HUES64 (cell line): Measurements from ENCODE around the gene DTD1.
"Not testable (repeated sequence)": the region's sequence is repeated elsewhere in the genome, so short reads cannot be mapped to it uniquely, and the experiment has no call there.

Source experiments
- H3K27ac ChIP-seq: 2 replicates; pipeline ENCODE4 v1.7.0; 2013; ENCODE audit warnings: low read depth, low read length, inconsistent platforms
- H3K27me3 ChIP-seq: 2 replicates; pipeline ENCODE4 v1.6.1; 2013; ENCODE audit warnings: mild to moderate bottlenecking, low read length; ENCODE audit not compliant: insufficient read depth
- H3K36me3 ChIP-seq: 2 replicates; pipeline ENCODE4 v1.6.1; 2013; ENCODE audit warnings: mild to moderate bottlenecking, low read length; ENCODE audit not compliant: insufficient read depth
- H3K4me1 ChIP-seq: 2 replicates; pipeline ENCODE4 v1.6.1; 2013; ENCODE audit warnings: mild to moderate bottlenecking, low read length, moderate library complexity; ENCODE audit not compliant: insufficient read depth
- H3K4me3 ChIP-seq: 2 replicates; pipeline ENCODE4 v1.5.1; 2013; ENCODE audit warnings: mild to moderate bottlenecking, low read length, moderate library complexity
- H3K9ac ChIP-seq: 2 replicates; pipeline ENCODE4 v1.6.1; 2013; ENCODE audit warnings: mild to moderate bottlenecking, low read depth, low read length
- H3K9me3 ChIP-seq: 2 replicates; pipeline ENCODE4 v1.6.1; 2013; ENCODE audit warnings: low read depth, low read length; ENCODE audit not compliant: insufficient read depth
- WGBS: fragments of 150-250, 120-280 bp; methylation state at CpG from one replicate; pipeline ENCODE4 v1.1.7; 2013; ENCODE audit warnings: missing lambda C conversion rate; 5-methylcytosine and 5-hydroxymethylcytosine counted together

The DTD1 gene

DNA sequence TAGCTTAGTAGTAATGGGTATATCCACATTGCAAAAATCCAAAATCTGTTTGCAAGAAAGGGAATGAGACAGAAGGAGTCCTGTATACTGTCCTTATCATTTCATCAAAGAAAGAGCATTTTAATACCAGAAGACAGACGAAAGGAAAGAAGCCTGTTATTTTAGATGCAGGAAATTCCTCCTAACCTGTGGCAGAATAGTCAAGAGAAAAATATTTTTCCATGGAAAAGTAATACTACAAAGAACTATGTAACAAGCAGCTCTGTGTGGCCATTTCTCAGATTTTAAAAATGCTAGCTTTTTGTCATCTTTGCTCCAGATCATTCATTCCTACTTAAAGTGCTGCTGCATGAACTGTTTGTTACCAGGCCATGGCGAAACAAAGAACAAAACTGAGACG is 152.9 kb downstream of the DTD1 start:
- H3K9me3 ChIP-seq: no peaks in the 10 kb centered on the region
- H3K4me3 ChIP-seq: no peak overlapping the region
- peaks cover 10% of the 10 kb centered on the region for H3K36me3 ChIP-seq
- H3K4me1 ChIP-seq: peaks cover 19% of the 10 kb centered on the region
- H3K9ac ChIP-seq: no peak overlapping the region
- no peaks in the 10 kb centered on the region for H3K27me3 ChIP-seq
- 90% methylated on average over 3 of the region's 3 CpGs for WGBS
- H3K27ac ChIP-seq: no peak overlapping the region

DNA sequence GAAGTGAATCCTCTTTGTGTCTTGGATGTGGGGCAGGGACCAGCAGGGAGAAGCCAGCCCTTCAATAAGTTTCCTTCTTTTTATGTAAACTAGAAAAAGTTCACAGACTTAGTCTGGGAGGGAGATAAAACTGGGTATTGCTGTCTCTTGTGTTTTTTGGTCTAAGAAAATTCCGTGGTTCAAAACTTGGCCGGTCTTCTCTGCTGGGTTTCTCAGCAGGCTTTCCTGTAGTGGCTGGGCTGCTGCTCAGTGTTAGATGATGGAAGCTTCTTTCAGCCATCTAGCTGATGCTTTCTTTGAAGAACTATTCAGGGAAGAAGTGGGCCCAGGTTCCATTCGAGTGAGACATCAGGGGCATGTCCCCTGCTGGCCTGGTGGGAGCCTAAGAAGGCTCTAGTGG is 155.0 kb downstream of the DTD1 start:
- 73% methylated on average over 3 of the region's 3 CpGs for WGBS

DNA sequence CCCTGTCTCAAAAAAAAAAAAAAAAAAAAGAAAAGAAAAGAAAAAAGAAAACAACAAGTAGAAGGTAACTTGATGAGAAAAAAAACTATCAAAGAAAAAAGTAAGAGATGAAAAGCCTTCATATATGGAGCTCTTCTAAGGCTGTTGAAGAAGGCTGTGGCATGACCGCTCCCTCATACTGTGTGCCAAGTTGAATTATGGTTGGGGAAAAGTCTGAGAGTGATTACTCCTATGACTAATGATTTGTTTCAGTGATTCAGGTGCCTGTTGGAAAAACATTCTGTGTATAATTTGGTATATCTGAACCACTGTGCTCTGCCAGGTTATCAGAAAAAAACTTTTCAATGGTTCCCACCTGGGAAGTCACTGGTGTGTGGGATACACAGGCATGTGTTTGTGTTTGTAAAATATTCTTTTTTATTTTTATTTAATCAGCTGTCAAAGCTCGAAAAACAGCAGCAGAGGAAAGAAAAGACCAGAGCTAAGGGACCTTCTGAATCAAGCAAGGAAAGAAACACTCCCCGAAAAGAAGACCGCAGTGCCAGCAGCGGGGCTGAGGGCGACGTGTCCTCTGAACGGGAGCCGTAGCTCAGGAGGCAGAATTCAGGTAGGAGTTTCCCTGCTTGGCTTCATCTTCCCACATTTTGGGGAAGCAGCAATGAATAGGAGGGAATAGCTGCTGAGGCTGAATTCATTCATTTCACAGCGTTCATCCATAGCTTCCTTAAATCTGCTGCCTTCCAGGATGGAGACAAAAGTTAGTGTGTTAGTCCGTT is 156.0 kb downstream of the DTD1 start:
- Histone ChIP-seq H3K4me1 (peaks cover 19% of the 10 kb centered on the region), H3K27me3 (no peaks in the 10 kb centered on the region), H3K27ac (no peak overlapping the region), H3K9me3 (no peaks in the 10 kb centered on the region), H3K4me3 (no peak overlapping the region), H3K36me3 (peaks cover 10% of the 10 kb centered on the region), H3K9ac (no peak overlapping the region)
- 95% methylated on average over 11 of the region's 11 CpGs for WGBS

More for the DNA sequence above, 155.0 kb downstream of the DTD1 start:
- no peak overlapping the region for H3K27ac ChIP-seq
- peaks cover 10% of the 10 kb centered on the region for H3K36me3 ChIP-seq
- H3K4me1 ChIP-seq: peaks cover 19% of the 10 kb centered on the region
- no peak overlapping the region for H3K9ac ChIP-seq
- H3K27me3 ChIP-seq: no peaks in the 10 kb centered on the region
- no peak overlapping the region for H3K4me3 ChIP-seq
- no peaks in the 10 kb centered on the region for H3K9me3 ChIP-seq

DNA sequence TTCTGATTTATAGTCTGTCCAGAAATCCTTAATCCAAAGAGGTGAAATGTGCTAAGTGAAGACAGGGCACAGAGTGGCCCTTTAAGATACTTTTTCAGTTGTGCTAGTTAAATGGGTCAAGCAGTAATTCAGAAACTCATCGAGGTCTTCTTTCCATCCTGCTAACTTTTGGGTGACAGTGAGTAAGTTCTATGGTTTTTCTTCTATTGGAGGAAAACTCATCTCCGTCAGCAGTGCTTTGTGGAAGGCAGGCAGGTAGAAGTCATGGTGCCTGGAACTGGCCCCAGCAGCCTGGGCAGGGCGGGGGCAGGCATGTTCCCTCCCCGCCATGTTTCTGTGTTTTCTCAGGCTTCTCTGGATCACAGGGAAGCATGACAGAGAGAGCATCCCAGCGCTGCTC is 159.2 kb downstream of the DTD1 start:
- 78% methylated on average over 5 of the region's 5 CpGs for WGBS
- H3K9me3 ChIP-seq: no peaks in the 10 kb centered on the region

DNA sequence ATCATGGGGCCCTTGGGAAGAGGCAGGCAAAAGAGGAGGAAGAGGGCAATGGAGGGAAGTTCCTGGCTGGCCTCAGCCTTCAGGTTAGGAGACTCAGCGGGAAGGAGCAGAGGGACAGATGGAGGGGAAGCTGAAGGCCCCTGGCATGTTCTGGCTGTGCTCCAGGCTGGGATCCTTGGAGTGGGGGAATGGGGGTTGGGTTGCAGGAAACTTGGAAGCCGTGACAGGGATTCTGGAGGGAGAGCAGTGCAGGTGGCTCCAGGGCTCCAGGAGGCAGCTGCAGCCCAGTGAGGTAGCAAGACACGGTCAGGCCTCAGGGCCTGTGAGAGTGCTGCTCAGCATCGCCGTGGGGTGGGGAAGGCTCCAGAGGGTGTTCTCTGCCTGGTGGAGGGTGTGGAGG is 161.1 kb downstream of the DTD1 start:
- Histone ChIP-seq H3K27me3 (no peaks in the 10 kb centered on the region), H3K4me1 (no peaks in the 10 kb centered on the region), H3K27ac (no peak overlapping the region), H3K9ac (no peak overlapping the region), H3K9me3 (no peaks in the 10 kb centered on the region), H3K4me3 (no peak overlapping the region), H3K36me3 (peaks cover 9% of the 10 kb centered on the region)
- WGBS: 94% methylated on average over 5 of the region's 5 CpGs

More for the DNA sequence above, 159.2 kb downstream of the DTD1 start:
- Histone ChIP-seq H3K9ac (no peak overlapping the region), H3K36me3 (peaks cover 10% of the 10 kb centered on the region), H3K27ac (no peak overlapping the region), H3K4me1 (peaks cover 5% of the 10 kb centered on the region; the same call in 1 of the 2 replicates), H3K4me3 (no peak overlapping the region), H3K27me3 (no peaks in the 10 kb centered on the region)

DNA sequence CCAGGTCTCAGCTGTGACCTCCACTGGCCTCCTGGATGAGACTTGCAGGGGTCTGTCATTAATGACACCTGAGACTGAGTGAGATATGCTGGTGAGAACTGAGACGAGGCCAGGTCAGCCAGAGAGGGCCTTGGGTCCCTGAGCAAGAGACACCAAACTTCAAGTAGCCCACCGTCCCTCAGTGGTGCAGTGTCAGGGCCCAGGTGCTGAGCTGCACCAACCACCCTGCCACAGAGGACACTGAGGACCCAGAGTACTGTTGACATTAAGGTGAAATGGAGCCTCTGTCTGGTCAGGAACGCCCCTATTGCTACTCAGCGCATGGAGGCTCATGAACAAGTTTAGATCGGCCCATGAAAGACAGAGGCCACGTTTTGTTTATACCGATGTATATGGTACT is 161.7 kb downstream of the DTD1 start:
- H3K4me1 ChIP-seq: no peaks in the 10 kb centered on the region
- H3K4me3 ChIP-seq: no peak overlapping the region
- H3K9me3 ChIP-seq: no peaks in the 10 kb centered on the region
- H3K27ac ChIP-seq: no peak overlapping the region
- H3K27me3 ChIP-seq: no peaks in the 10 kb centered on the region
- 93% methylated on average over 7 of the region's 7 CpGs for WGBS
- H3K36me3 ChIP-seq: peaks cover 4% of the 10 kb centered on the region; the same call in 1 of the 2 replicates
- H3K9ac ChIP-seq: no peak overlapping the region

DNA sequence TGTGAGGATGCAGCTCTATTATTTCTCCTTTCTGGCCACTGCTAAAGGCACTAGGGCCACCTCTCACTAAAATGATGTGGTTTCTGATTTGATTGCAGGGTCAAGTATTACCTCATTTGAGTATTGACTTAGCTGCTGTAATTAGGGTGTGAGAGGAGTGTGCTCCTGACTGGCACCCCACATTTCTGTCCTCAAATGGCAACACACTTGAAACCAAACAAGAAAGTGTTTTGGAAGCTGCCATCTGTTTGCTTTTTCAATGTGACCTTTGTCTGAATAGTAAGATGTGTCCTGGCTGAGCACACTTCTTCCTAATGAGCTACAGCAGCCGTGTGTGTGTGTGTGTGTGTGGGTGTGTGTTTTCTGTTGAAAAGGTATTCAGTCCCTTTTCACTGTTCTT is 162.9 kb downstream of the DTD1 start:
- no peaks in the 10 kb centered on the region for H3K9me3 ChIP-seq
- H3K9ac ChIP-seq: no peak overlapping the region
- H3K4me3 ChIP-seq: no peak overlapping the region
- H3K36me3 ChIP-seq: no peaks in the 10 kb centered on the region
- WGBS: 70% methylated on average over 1 of the region's 1 CpG
- H3K27ac ChIP-seq: no peak overlapping the region
- H3K4me1 ChIP-seq: no peaks in the 10 kb centered on the region
- no peaks in the 10 kb centered on the region for H3K27me3 ChIP-seq

DNA sequence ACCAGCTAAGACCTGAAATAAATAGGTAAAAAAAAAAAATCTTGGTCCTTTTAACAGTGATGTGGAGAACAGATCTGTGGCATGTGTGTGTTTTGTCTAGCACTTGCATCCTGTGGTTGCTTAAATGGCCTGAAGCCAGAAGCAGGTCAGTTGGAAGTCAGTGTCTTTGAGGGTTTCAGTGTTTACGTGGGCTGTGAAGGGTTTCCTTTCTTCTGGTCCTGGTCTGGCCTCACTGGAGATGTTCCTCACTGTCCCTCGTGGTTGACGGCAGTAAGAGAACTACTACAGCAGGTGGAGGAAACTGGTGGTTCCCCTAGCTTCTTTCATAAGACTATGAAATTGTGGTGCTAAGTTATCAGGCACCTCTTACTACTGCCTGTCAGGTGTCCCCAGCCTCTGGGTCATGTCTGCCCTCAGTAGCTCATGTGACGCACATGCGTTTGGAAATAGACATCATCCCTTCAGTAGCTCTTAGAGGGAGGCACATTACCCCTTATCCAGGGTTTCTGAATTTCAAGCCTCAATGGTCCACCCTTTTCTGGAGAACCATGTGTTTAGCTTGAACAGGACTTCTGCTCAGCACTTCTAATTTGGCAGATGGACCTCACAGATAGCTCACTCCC is 166.3 kb downstream of the DTD1 start:
- Histone ChIP-seq H3K27me3 (no peaks in the 10 kb centered on the region), H3K4me3 (no peak overlapping the region), H3K36me3 (no peaks in the 10 kb centered on the region), H3K9ac (no peak overlapping the region), H3K27ac (no peak overlapping the region), H3K4me1 (no peaks in the 10 kb centered on the region), H3K9me3 (no peaks in the 10 kb centered on the region)
- WGBS: 76% methylated on average over 5 of the region's 5 CpGs

DNA sequence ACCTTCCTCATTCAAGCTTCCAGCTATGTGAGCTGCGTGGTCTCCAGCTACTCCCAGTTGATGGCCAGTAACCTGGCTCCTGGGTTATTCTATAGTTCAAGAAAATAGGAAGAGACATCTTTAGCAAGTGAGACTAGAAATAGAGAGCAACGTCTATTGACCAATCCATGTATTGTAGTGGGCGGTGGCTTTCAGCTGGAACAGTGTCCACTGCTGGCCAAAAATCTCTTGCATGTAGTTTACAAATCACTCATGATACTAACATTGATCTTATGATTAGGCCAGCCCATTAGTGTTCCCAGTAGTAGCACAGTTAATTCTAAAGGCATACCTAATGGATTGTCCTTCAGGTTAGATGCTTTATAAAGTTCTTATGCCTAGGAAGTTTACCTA is 166.8 kb downstream of the DTD1 start:
- Histone ChIP-seq H3K36me3 (no peaks in the 10 kb centered on the region), H3K9me3 (no peaks in the 10 kb centered on the region), H3K27ac (no peak overlapping the region), H3K4me3 (no peak overlapping the region), H3K27me3 (no peaks in the 10 kb centered on the region), H3K4me1 (no peaks in the 10 kb centered on the region), H3K9ac (no peak overlapping the region)
- 91% methylated on average over 3 of the region's 3 CpGs for WGBS

DNA sequence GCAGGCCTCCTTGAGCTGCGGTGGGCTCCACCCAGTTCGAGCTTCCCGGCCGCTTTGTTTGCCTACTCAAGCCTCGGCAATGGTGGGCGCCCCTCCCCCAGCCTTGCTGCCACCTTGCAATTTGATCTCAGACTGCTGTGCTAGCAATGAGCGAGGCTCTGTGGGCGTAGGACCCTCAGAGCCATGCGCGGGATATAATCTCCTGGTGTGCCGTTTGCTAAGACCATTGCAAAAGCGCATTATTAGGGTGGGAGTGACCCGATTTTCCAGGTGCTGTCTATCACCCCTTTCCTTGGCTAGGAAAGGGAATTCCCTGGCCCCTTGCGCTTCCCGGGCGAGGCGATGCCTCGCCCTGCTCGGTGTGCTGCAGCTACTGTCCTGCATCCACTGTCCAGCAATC is 173.0 kb downstream of the DTD1 start:
- H3K9me3 ChIP-seq: peaks cover 12% of the 10 kb centered on the region
- not testable (repeated sequence) for H3K27ac ChIP-seq, H3K36me3 ChIP-seq, H3K9ac ChIP-seq, H3K4me1 ChIP-seq, H3K27me3 ChIP-seq, H3K4me3 ChIP-seq
- 93% methylated on average over 19 of the region's 19 CpGs for WGBS

DNA sequence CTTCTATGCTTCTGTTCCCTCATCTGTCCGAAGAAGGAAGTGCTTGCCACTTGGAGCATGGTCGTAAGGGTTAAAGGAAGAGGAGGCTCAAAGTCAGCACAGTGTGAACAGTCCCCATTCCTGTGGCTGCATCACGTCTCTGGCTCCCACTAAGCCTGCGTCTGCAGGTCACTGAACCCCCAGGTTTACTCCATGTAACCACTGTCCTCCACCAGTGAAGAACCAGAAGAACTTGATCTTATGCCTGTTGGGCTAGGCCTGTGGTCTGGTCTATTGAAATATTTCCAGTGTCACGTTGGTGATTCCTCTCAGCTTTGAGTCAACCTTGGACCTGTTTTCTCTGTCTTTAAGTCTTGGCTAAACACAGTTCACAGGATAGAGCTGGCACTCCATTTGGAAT is 179.8 kb downstream of the DTD1 start:
- Histone ChIP-seq H3K9me3 (no peaks in the 10 kb centered on the region), H3K4me3 (no peak overlapping the region), H3K27me3 (no peaks in the 10 kb centered on the region), H3K36me3 (no peaks in the 10 kb centered on the region), H3K4me1 (no peaks in the 10 kb centered on the region), H3K9ac (no peak overlapping the region), H3K27ac (no peak overlapping the region)
- WGBS: 70% methylated on average over 5 of the region's 5 CpGs
